Ishikawa (cell line): ENCODE data around the gene FKBP7.

Experiments
- CEBPB ChIP-seq: IDR thresholded peaks from 2 replicates; pipeline ENCODE4 v1.6.1; 2012
- CREB1 ChIP-seq: IDR thresholded peaks from 2 replicates; pipeline ENCODE4 v1.6.1; 2012; ENCODE audit warnings: low read depth
- EGR1 ChIP-seq: IDR thresholded peaks from 2 replicates; pipeline ENCODE4 v1.6.1; 2012
- EP300 ChIP-seq: IDR thresholded peaks from 2 replicates; pipeline ENCODE4 v1.6.1; 2012; ENCODE audit warnings: borderline replicate concordance
- FOXM1 ChIP-seq: IDR thresholded peaks from 2 replicates; pipeline ENCODE4 v1.6.1; 2012; ENCODE audit warnings: low read depth, borderline replicate concordance
- NFIC ChIP-seq: IDR thresholded peaks from 2 replicates; pipeline ENCODE4 v1.6.1; 2012
- RAD21 ChIP-seq: IDR thresholded peaks from 2 replicates; pipeline ENCODE4 v1.6.1; 2012; ENCODE audit warnings: low read depth
- TAF1 ChIP-seq: IDR thresholded peaks from 2 replicates; pipeline ENCODE4 v1.6.1; 2012; ENCODE audit warnings: low read depth, mild to moderate bottlenecking
- TCF12 ChIP-seq: IDR thresholded peaks from 2 replicates; pipeline ENCODE4 v1.6.1; 2012; ENCODE audit warnings: low read depth
- TEAD4 ChIP-seq: IDR thresholded peaks from 2 replicates; pipeline ENCODE4 v1.6.1; 2012
- YY1 ChIP-seq: IDR thresholded peaks from 2 replicates; pipeline ENCODE4 v1.6.1; 2012; ENCODE audit warnings: low read depth
- TF ChIP-seq, protein P1 (sequence below): IDR thresholded peaks from 2 replicates; pipeline ENCODE4 v1.6.1; 2012; ENCODE audit warnings: low read depth, mild to moderate bottlenecking
- TF ChIP-seq, protein P2 (sequence below): IDR thresholded peaks from 2 replicates; pipeline ENCODE4 v1.6.1; 2012
- TF ChIP-seq, protein P3 (sequence below): IDR thresholded peaks from 2 replicates; pipeline ENCODE4 v1.6.1; 2012

DNA sequence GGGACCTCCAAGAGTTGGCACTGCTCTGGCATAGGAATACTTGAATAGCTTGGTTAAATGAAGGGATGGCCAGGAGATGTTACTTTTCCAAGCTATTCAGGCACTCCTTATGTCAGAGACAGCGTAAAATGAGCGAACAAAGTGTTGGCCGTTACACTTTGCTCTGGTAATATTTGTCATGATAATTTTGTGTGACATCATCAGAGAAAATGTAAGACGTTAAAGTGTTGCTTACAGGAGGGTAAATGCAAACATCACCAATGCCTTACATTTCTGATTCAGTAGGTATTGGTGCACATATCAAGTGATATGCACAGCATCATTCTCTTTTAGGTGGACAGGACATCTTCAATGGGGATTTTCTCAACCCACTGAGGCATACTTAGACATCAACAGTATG lies 47.9 kb upstream of the FKBP7 start:
- TF ChIP-seq CEBPB (no peak), FOXM1 (no peak), YY1 (no peak), RAD21 (no peak), EP300 (no peak), NFIC (no peak), TCF12 (no peak), EGR1 (no peak), TEAD4 (no peak), CREB1 (no peak), TAF1 (no peak)
- TF ChIP-seq, protein P1, sequence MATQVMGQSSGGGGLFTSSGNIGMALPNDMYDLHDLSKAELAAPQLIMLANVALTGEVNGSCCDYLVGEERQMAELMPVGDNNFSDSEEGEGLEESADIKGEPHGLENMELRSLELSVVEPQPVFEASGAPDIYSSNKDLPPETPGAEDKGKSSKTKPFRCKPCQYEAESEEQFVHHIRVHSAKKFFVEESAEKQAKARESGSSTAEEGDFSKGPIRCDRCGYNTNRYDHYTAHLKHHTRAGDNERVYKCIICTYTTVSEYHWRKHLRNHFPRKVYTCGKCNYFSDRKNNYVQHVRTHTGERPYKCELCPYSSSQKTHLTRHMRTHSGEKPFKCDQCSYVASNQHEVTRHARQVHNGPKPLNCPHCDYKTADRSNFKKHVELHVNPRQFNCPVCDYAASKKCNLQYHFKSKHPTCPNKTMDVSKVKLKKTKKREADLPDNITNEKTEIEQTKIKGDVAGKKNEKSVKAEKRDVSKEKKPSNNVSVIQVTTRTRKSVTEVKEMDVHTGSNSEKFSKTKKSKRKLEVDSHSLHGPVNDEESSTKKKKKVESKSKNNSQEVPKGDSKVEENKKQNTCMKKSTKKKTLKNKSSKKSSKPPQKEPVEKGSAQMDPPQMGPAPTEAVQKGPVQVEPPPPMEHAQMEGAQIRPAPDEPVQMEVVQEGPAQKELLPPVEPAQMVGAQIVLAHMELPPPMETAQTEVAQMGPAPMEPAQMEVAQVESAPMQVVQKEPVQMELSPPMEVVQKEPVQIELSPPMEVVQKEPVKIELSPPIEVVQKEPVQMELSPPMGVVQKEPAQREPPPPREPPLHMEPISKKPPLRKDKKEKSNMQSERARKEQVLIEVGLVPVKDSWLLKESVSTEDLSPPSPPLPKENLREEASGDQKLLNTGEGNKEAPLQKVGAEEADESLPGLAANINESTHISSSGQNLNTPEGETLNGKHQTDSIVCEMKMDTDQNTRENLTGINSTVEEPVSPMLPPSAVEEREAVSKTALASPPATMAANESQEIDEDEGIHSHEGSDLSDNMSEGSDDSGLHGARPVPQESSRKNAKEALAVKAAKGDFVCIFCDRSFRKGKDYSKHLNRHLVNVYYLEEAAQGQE, result no peak
- TF ChIP-seq, protein P2, sequence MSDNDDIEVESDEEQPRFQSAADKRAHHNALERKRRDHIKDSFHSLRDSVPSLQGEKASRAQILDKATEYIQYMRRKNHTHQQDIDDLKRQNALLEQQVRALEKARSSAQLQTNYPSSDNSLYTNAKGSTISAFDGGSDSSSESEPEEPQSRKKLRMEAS, result no peak
- TF ChIP-seq, protein P3, sequence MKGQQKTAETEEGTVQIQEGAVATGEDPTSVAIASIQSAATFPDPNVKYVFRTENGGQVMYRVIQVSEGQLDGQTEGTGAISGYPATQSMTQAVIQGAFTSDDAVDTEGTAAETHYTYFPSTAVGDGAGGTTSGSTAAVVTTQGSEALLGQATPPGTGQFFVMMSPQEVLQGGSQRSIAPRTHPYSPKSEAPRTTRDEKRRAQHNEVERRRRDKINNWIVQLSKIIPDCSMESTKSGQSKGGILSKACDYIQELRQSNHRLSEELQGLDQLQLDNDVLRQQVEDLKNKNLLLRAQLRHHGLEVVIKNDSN, result no peak
